ENCODE results near the gene CYB5D1. TPM values are rescaled to one million over a fixed set of nuclear protein-coding genes. Genes with fewer than 3 reads are reported as not detected.
A peak's percentile ranks its signal among the peaks of the same experiment; 100 is the strongest.
"Not testable (repeated sequence)": the region's sequence is repeated elsewhere in the genome, so short reads cannot be mapped to it uniquely, and the experiment has no call there.

CYB5D1 gene
- total RNA-seq, 2 donors from 2014 or later: 8.3 to 9.0 TPM

DNA sequence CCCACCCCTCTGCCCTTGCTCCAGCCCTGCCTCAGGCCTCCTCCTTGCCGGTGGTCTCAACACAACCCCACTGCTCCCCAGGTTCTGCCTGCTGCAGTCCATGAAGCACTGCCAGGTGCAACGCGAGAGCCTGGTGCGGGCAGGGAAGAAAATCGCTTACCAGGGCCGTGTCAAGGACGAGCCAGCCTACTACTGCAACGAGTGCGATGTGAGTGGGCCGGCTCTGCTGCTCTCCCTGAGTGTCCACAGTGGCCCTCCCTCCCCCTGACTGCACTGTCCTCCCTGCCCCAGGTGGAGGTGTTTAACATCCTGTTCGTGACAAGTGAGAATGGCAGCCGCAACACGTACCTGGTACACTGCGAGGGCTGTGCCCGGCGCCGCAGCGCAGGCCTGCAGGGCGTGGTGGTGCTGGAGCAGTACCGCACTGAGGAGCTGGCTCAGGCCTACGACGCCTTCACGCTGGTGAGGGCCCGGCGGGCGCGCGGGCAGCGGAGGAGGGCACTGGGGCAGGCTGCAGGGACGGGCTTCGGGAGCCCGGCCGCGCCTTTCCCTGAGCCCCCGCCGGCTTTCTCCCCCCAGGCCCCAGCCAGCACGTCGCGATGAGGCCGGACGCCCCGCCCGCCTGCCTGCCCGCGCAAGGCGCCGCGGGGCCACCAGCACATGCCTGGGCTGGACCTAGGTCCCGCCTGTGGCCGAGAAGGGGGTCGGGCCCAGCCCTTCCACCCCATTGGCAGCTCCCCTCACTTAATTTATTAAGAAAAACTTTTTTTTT is 4.7 kb upstream of the CYB5D1 start:
- ATAC-seq (no peak), DNase-seq (peak in 1 of 2 donors; percentile 19)
- intact Hi-C loops (cut with DNase I, micrococcal nuclease): loop anchor here in 1 of 2 donors (5.0 kb wide), 1 partner anchor 111 kb away; no protein-coding TSS in a partner anchor

DNA sequence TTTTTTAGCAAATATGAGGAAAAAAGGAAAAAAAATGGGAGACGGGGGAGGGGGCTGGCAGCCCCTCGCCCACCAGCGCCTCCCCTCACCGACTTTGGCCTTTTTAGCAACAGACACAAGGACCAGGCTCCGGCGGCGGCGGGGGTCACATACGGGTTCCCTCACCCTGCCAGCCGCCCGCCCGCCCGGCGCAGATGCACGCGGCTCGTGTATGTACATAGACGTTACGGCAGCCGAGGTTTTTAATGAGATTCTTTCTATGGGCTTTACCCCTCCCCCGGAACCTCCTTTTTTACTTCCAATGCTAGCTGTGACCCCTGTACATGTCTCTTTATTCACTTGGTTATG is 4.1 kb upstream of the CYB5D1 start:
- intact Hi-C loops (cut with DNase I, micrococcal nuclease): loop anchor here in 1 of 2 donors (5.0 kb wide), 1 partner anchor 111 kb away; no protein-coding TSS in a partner anchor
- DNase-seq (peak in 1 of 2 donors; percentile 26), ATAC-seq (no peak)

DNA sequence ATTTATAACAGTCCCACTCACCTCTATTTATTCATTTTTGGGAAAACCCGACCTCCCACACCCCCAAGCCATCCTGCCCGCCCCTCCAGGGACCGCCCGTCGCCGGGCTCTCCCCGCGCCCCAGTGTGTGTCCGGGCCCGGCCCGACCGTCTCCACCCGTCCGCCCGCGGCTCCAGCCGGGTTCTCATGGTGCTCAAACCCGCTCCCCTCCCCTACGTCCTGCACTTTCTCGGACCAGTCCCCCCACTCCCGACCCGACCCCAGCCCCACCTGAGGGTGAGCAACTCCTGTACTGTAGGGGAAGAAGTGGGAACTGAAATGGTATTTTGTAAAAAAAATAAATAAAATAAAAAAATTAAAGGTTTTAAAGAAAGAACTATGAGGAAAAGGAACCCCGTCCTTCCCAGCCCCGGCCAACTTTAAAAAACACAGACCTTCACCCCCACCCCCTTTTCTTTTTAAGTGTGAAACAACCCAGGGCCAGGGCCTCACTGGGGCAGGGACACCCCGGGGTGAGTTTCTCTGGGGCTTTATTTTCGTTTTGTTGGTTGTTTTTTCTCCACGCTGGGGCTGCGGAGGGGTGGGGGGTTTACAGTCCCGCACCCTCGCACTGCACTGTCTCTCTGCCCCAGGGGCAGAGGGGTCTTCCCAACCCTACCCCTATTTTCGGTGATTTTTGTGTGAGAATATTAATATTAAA is 3.6 kb upstream of the CYB5D1 start:
- intact Hi-C loops (cut with DNase I, micrococcal nuclease): loop anchor here in 1 of 2 donors (5.0 kb wide), 1 partner anchor 112 kb away; no protein-coding TSS in a partner anchor
- ATAC-seq: no peak
- peak in 1 of 2 donors; percentile 39 for DNase-seq

DNA sequence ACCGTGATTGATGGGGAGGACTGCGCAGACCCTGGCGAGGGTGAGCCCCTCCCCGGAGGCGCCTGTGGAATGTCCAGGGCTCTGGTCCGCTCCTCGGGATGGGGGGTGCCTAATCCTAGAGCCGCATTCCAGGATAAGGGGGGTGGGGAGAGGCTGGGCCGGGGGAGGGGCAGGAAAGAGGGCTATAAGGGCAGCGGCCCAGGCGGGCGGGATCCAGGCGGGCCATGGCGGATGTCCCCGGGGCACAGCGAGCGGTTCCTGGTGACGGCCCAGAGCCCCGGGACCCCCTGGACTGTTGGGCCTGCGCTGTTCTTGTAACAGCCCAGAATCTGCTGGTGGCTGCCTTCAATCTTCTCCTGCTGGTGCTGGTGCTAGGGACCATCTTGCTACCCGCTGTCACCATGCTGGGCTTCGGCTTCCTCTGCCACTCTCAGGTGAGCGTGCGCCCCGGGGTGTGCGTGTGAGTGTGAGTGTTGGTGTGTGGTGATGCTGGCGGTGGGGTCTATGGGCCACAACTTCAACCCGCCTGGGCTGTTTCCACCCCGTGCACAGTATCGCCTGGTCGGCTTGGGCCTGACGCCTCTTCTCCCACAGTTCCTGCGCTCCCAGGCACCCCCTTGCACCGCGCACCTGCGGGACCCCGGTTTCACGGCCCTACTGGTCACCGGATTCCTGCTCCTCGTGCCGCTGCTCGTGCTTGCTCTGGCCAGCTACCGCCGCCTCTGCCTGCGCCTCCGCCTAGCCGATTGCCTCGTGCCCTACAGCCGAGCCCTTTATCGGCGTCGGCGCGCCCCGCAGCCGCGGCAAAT is 2.7 kb upstream of the CYB5D1 start, which contains the start of gene TMEM88:
Gene TMEM88 (plus strand): TSS at position 216 of the 809 bp plus-strand sequence. CDS start 9 bp downstream, at position 225.
- peak; percentile 29 to 49 for DNase-seq
- ATAC-seq: no peak
- intact Hi-C loops (cut with DNase I, micrococcal nuclease): loop anchor here in 1 of 2 donors (5.0 kb wide), 1 partner anchor 113 kb away; no protein-coding TSS in a partner anchor

DNA sequence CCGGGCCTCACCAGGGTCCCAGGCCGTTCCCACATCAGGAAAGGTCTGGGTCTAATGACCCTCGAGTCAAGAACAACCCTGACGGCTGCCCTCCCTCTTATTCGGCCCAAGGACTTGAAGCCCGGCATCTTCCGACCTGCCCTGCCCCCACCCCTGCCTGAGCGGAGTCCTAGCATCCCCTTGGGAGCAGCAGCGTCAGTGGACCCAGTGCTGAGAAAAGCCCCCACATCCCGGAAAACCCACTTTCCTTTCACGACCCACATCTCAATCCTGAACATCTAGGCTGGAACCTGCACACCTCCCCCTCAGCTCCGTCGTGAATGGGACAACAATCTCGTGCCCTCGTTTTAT is 2.2 kb upstream of the CYB5D1 start:
- DNase-seq: peak in 1 of 2 donors; percentile 59
- ATAC-seq: no peak
- intact Hi-C loops (cut with DNase I, micrococcal nuclease): no loop called here

DNA sequence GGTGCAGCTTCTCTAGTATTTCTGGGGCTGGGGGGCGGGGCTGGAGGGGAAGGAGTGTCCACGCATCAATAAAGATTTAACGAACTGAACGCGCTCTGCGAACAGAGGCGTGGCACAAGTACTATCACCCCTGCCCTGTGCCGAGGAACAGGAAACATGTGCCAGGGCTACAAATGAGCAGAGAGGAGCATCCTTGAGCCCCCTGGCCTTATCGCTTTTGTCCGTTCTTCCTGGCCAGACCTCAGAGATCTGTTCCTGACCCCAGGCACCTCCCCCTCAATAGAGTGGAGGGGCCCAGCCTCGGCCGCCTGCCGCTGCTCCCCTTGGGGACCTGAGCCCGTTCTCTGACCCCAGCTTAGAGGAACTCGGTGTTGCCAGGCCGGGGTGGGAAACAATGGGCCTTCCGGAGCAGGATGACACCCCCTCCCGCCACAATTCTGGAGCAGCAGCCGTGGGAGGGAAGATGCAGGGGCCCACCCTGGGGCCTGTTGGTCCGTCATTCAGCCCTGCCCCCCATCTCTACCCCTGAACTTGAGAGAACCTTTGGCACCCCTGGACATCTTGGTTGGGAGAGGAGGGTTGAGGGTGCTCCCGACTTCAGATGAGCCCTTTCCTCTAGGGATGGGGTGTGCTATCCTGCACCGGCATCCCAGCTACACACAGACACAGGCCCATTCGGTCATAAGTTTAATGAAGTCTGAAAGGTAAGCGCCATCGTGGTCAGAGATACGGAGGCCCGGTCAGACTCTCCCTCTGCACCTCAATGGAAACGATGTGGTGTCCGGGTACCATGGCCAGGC is 1.6 kb upstream of the CYB5D1 start:
- ATAC-seq (peak; percentile 43), DNase-seq (peak; percentile 71 to 85)
- intact Hi-C loops (cut with DNase I, micrococcal nuclease): no loop called here

DNA sequence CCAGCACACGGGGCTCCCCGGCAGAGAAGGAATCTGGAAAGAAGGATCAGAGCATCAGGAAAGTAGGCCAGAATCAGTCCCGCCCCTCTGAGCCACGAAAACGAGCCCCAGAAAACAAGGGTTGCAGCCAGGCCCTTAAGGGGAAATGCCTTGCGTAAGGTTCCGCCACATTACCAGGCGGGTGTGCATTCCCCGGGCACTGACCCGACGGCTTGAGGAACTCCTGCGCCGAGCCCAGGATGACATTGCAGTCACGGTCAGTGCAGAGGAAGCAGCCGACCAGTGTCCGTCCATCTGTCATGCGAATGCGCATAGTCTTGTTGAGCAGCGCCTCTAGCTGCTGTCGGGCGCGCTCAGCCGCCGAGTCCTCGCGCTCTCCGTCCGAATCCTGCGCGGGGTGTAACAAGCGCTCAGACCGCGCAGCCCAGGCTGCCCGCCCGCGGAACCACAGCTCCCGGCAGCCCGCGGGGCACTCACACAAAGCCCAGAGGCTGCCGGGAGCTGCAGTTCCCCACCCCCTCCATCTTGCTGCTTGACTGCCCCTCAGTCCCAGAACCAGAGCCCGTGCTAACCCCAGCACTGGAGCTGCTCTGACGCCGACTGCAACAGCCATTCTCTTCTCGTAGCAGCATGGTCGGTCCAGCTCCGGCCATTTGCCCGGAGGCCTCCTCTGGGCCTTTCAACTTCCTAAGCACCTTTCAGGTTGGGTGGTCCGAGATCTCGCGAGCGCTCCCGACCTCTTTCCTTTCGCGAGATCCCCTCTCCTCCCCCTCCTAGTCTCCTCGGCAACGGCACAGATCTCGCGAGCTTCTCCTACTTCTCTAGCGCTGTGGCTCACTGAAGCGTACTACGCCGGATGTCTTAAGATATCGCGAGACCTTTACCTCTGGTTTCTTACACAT is 741 bp upstream of the CYB5D1 start, which contains the start of gene NAA38:
Gene NAA38 (minus strand): TSS at position 749 of the 902 bp plus-strand sequence. CDS start 96 bp downstream, at position 653.
- peak; percentile 96 to 98 for DNase-seq
- intact Hi-C loops (cut with DNase I, micrococcal nuclease): no loop called here
- peak; percentile 74 for ATAC-seq

DNA sequence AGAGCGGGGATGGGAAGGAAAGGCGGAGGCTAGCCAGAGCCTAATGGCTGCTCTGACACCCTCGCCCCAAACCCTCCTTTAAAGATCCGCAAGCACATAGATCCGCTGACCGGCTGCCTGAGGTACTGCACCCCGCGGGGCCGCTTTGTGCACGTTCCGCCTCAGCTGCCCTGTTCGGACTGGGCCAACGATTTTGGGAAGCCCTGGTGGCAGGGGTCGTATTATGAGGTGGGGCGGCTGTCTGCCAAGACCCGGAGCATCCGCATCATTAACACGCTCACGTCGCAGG is 663 bp downstream of the CYB5D1 start:
- ATAC-seq (peak; percentile 21), DNase-seq (peak; percentile 56 to 66)
- intact Hi-C loops (cut with DNase I, micrococcal nuclease): no loop called here

DNA sequence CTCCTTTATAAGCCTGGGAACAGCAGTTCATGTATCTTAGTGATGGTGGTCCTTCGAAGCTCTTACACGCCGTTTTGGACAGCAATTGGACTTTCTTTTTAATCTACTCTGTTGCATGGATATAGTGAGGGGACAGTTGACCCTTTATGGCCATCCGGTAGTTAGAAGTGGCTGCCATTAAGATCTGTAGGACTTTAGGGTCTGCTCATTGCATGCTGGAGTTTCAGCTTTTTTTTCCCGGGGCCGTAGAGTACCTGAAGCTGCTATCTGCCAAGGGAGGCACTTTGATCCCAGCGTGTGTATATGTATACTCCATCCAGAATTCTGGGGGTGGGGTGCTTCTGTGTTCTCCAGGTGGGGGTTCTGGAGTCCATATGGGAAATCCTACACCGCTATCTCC is 1.2 kb downstream of the CYB5D1 start:
- ATAC-seq (no peak), DNase-seq (no peak)
- intact Hi-C loops (cut with DNase I, micrococcal nuclease): no loop called here

DNA sequence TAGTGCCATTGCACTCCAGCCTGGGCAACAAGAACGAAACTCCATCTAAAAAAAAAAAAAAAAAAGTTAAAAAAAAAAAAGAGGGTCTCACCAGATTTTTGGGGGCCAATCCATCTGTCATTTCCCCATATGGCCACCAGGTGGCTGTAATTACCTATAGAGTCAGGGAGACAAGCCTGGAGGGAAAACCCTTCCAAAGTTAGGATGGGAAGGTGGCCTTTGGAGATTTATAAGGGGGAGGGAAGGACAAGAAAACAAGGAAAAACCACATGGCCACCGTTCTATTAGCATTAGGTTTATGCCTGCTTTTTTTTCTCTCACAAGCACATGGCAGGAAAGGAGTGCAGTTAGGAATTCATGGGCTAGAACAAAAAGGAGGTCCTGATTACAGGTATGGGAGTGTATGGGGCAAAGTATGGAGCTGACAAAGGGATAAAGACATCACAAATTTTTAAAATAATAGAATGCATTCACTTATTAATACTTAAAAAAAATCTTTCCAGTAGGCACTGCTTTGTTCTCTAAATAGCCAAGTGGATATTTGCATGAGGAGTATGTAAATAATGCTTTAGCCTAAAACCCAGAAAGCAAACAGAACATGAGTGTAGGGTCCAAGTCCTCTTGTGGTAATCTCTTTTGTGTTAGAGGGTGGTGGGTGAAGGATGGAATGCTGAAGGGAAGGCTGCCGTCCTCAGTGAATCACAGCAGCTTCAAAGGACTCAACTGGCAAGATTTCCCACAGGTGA is 5.1 kb downstream of the CYB5D1 start:
- intact Hi-C loops (cut with DNase I, micrococcal nuclease): loop anchor here in 1 of 2 donors (5.0 kb wide), 2 partner anchors 34 to 124 kb away; no protein-coding TSS in a partner anchor
- ATAC-seq: no peak

DNA sequence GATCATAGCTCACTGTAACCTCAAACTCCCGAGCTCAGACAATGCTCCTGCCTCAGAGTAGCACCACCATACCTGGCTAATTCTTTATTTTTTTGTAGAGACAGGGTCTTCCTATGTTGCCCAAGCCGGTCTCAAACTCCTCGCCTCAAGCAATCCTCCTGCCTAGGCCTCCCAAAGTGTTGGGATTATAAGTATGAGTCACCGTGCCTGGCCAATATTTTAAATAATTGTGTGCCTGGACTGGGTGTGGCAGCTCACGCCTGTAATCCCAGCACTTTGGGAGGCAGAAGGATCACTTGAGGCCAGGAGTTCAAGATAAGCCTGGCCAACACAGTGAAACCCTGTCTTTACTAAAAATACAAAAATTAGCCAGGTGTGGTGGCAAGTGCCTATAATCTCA is 6.6 kb downstream of the CYB5D1 start:
- DNase-seq: not testable (repeated sequence)
- intact Hi-C loops (cut with DNase I, micrococcal nuclease): loop anchor here in 1 of 2 donors (5.0 kb wide), 2 partner anchors 33 to 123 kb away; no protein-coding TSS in a partner anchor

More for the DNA sequence above, 5.1 kb downstream of the CYB5D1 start:
- DNase-seq: peak in 1 of 2 donors; percentile 50

DNA sequence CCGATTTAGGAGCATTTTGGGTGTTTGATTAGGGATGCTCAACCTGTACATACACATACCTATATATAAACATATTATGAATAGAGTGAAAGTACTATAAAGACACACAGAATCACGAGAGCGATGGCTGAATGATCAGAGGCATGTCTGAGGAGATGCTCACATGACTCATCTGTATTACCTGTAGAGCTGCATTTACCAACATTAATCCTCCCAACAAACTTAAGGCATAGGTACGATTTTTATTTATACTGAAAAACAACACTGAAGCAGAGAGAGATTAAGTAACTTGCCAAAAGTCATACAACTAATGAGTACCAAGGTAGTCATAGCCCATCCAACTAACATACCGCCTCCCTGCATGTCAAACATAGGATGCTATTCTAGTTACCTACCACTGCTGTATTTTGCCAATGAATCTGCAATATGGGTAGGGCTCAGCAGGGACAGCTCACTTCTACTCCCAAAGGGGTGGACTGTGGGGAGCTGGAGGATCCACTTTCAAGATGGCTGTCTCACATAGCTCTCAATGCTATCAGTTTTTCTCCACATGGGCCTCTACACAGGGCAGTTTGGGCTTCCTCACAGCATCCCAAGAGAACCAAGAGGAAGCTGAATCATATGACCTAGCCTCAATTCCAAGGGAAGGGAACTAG is 7.3 kb downstream of the CYB5D1 start:
- intact Hi-C loops (cut with DNase I, micrococcal nuclease): loop anchor here in 1 of 2 donors (5.0 kb wide), 2 partner anchors 32 to 122 kb away; no protein-coding TSS in a partner anchor
- ATAC-seq (no peak), DNase-seq (no peak)

More for the DNA sequence above, 6.6 kb downstream of the CYB5D1 start:
- not testable (repeated sequence) for ATAC-seq

DNA sequence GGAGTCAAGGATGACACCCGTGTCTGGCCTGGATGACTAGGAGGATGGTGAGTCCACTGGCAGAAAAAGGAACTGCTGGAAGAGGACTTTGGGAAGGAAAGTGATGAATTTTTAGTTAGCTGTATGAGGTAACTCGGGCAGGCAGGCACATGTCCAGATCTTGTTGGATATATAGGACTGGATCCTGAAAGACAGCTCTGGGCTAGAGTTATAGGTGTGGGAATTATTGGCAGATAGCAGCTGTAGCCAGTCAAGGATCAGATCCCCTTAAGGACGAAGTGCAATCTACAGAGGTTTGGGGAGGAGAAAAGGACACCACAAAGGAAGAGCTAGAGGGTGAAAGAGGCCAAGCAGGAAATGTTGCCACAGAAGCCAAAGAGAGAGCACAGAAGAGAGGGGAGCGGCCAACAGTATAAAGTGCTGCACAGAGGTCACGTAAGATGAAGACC is 10.1 kb downstream of the CYB5D1 start:
- DNase-seq (no peak), ATAC-seq (peak; percentile 82)
- intact Hi-C loops (cut with DNase I, micrococcal nuclease): no loop called here

DNA sequence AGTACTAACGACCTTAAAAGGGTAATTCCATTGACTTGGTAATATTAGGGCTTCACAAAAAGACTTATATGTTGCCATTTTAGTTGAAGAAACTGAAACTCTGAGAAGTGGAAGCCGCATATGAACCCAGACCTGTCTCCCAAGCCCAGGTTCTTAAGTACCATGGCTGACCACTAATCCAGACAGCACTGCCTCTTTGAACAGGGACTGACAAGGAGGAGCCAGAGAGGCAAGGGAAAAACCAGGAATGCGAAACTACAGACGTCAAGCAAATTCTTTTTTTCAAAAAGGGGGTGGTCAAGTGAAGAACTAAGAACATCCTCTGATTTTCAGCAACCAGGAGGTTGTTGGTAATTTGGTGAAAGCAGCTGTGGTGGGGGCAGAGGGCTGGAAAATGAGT is 15.2 kb downstream of the CYB5D1 start:
- DNase-seq (no peak), ATAC-seq (no peak)
- intact Hi-C loops (cut with DNase I, micrococcal nuclease): no loop called here

DNA sequence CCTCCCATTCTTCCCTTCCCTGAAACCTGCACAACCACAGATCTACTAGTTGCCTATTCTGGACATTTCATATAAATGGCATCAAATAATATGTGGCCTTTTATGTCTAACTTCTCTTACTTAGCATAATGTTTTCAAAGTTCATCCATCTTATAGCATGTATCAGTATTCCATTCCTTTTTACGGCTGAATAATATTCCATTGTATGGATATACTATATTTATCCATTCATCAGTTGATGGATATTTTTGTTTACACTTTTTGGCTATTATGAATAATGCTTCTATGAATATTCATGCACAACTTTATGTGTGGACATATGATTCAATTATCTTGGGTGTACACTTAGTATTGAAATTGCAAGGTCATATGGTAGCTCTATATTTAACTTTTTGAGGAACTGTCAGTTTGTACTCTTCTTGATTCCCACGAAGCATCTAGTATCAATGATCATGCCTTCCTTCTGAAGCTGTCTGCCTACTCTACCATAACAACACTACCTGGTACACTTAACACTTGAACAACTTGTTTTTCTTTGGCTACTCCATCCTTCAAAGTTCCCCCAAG is 18.1 kb downstream of the CYB5D1 start:
- ATAC-seq (no peak), DNase-seq (no peak)
- intact Hi-C loops (cut with DNase I, micrococcal nuclease): no loop called here

DNA sequence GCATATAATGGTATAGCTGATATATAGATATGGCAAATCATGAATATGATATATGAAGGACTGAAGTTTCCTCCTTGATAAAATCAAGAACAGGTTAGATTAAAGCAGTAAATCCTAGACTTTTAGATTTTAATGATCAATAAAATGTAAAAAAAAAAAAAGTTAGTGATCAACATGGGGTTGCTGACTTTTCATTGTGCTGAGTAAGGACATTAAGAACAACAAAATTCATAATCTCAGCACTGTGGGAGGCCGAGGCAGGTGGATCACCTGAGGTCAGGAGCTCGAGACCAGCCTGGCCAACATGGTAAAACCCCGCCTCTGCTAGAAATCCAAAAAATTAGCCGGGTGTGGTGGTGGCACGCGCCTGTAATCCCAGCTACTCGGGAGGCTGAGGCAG is 20.4 kb downstream of the CYB5D1 start:
- no peak for ATAC-seq
- no peak for DNase-seq
- intact Hi-C loops (cut with DNase I, micrococcal nuclease): no loop called here

Measured in left colon (tissue), 2 donors.